ENCODE measurements around the gene FADS3. TPM values are rescaled to one million over a fixed set of nuclear protein-coding genes. Genes with fewer than 3 reads are reported as not detected.

FADS3 gene
- total and polyA plus RNA-seq, 2 donors from 2014 or later = 20.5 to 58.2 TPM

DNA sequence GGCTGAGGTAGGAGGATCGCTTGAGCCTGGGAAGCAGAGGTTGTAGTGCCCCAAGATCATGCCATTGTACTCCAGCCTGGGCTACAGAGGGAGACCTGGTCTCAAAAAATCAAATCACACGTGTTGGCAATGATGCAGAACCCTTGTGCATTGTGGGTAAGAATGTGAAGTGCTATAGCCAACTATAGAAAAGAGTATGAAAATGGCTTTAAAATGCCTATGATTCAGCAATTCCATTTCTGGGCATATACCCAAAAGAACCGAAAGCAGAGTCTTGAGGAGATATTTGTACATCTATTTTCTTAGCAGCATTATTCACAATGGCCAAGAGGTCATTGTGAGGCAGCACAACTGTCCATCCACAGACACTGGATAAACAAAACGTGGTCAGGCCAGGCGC, 2.6 kb upstream of the FADS3 start:
- H3K9ac ChIP-seq (ENCODE audit: low read length in 3 of 3) = no peak overlapping the region
- DNase-seq (no peak), FAIRE-seq (no peak)
- no peaks in the 10 kb centered on the region for H3K9me3 ChIP-seq (ENCODE audit: control insufficient read depth in 2 of 3, insufficient read depth in 1 of 3, low read length in 3 of 3)
- TF ChIP-seq, protein P1, sequence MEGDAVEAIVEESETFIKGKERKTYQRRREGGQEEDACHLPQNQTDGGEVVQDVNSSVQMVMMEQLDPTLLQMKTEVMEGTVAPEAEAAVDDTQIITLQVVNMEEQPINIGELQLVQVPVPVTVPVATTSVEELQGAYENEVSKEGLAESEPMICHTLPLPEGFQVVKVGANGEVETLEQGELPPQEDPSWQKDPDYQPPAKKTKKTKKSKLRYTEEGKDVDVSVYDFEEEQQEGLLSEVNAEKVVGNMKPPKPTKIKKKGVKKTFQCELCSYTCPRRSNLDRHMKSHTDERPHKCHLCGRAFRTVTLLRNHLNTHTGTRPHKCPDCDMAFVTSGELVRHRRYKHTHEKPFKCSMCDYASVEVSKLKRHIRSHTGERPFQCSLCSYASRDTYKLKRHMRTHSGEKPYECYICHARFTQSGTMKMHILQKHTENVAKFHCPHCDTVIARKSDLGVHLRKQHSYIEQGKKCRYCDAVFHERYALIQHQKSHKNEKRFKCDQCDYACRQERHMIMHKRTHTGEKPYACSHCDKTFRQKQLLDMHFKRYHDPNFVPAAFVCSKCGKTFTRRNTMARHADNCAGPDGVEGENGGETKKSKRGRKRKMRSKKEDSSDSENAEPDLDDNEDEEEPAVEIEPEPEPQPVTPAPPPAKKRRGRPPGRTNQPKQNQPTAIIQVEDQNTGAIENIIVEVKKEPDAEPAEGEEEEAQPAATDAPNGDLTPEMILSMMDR (IDR thresholded peaks at IDR 0.05; ENCODE audit: borderline replicate concordance, extremely low read depth, insufficient read depth) = no peak
- no peak overlapping the region for H3K4me3 ChIP-seq (ENCODE audit: low read length in 3 of 3)
- intact Hi-C loops (cut with DNase I) = no loop called here
- H3K27ac ChIP-seq (ENCODE audit: low read depth in 2 of 2, low read length in 2 of 2) = no peak overlapping the region
- no peaks in the 10 kb centered on the region for H3K27me3 ChIP-seq (ENCODE audit: control insufficient read depth, insufficient read depth, low read length)
- H3K36me3 ChIP-seq (ENCODE audit: control insufficient read depth in 2 of 3, insufficient read depth in 3 of 3, low read length in 3 of 3) = peaks cover 0 to 8% (median 0%) of the 10 kb centered on the region in 3 donors
- H3K4me1 ChIP-seq (ENCODE audit: control insufficient read depth in 2 of 3, insufficient read depth in 2 of 3, low read depth in 1 of 3, low read length in 3 of 3) = peaks cover 0 to 10% (median 8%) of the 10 kb centered on the region in 3 donors

DNA sequence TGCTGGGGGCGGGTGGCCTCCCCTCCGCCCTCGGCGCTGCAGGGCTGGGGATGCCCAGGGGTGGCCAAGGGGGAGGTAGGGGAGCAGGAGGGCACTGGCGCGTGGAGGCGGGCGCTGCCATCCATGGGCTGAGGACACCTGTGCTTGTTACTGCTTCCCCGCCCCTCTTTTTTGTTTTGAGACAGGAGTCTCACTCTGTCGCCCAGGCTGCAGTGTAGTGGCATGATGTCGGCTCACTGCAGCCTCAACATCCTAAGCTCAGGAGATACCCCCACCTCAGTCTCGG, 683 bp upstream of the FADS3 start:
- intact Hi-C loops (cut with DNase I) = no loop called here
- H3K36me3 ChIP-seq (ENCODE audit: control insufficient read depth in 2 of 3, insufficient read depth in 3 of 3, low read length in 3 of 3) = peaks cover 0 to 4% (median 0%) of the 10 kb centered on the region in 3 donors
- DNase-seq (no peak), FAIRE-seq (no peak)
- TF ChIP-seq, protein P1 (IDR thresholded peaks at IDR 0.05; ENCODE audit: borderline replicate concordance, extremely low read depth, insufficient read depth) = no peak
- no peaks in the 10 kb centered on the region for H3K27me3 ChIP-seq (ENCODE audit: control insufficient read depth, insufficient read depth, low read length)
- H3K27ac ChIP-seq (ENCODE audit: low read depth in 2 of 2, low read length in 2 of 2) = peak overlapping the region in 1 of 2 donors; percentile 53
- H3K9ac ChIP-seq (ENCODE audit: low read length in 3 of 3) = no peak overlapping the region
- peaks cover 0 to 13% (median 13%) of the 10 kb centered on the region in 3 donors for H3K4me1 ChIP-seq (ENCODE audit: control insufficient read depth in 2 of 3, insufficient read depth in 2 of 3, low read depth in 1 of 3, low read length in 3 of 3)
- peak overlapping the region in 2 of 3 donors; percentile 19 to 54 for H3K4me3 ChIP-seq (ENCODE audit: low read length in 3 of 3)
- H3K9me3 ChIP-seq (ENCODE audit: control insufficient read depth in 2 of 3, insufficient read depth in 1 of 3, low read length in 3 of 3) = no peaks in the 10 kb centered on the region

DNA sequence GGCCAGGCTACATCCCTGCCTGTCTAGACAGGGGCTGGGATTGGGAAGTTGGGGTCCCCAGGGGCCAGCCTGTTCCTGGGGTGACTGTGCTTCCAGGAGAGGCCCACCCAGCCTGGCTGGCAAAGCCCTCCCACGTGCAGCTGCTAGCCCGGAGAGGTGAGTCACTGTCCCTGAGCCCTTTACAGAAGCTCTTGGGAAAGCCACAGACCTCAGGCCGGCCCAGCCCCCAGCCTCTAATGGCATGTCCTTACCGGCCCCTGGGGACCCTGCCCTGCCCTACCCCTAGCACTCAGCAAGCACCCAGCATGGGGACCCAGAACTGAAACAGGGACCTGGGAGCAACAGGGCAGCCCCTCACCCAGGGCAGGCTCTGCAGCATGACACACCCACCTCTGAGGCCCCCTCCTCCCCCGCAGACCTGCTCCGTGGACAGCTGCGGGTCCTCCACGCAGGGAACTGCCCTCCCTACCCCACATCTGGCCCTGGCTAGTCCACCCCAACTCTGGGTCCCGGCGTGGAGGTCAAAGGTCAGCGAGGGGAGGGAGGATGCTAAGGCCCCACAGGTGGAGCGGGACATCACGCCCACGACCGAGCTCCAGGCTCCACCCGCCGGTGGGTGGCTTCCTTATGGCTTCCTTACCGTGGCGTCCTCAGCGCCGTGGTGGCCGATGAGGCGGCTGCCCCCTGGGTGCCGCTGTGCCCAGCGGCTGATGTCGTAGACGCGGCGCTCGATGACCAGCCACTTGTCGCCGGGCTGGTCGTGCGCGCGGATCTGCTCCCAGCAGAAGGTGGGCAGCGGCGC, 615 bp downstream of the FADS3 start:
- TF ChIP-seq, protein P1 (IDR thresholded peaks at IDR 0.05; ENCODE audit: borderline replicate concordance, extremely low read depth, insufficient read depth) = no peak
- no peak for FAIRE-seq
- intact Hi-C loops (cut with DNase I) = no loop called here

More for the DNA sequence above, 615 bp downstream of the FADS3 start:
- H3K4me1 ChIP-seq (ENCODE audit: control insufficient read depth in 2 of 3, insufficient read depth in 2 of 3, low read depth in 1 of 3, low read length in 3 of 3) = peaks cover 0 to 13% (median 13%) of the 10 kb centered on the region in 3 donors
- no peaks in the 10 kb centered on the region for H3K9me3 ChIP-seq (ENCODE audit: control insufficient read depth in 2 of 3, insufficient read depth in 1 of 3, low read length in 3 of 3)
- peak; percentile 42 to 89 (median 57) for DNase-seq
- no peaks in the 10 kb centered on the region for H3K27me3 ChIP-seq (ENCODE audit: control insufficient read depth, insufficient read depth, low read length)
- peak overlapping the region; percentile 41 to 69 (median 53) for H3K4me3 ChIP-seq (ENCODE audit: low read length in 3 of 3)
- peak overlapping the region in 2 of 3 donors; percentile 46 to 85 for H3K9ac ChIP-seq (ENCODE audit: low read length in 3 of 3)
- H3K36me3 ChIP-seq (ENCODE audit: control insufficient read depth in 2 of 3, insufficient read depth in 3 of 3, low read length in 3 of 3) = no peaks in the 10 kb centered on the region
- peak overlapping the region; percentile 47 to 51 for H3K27ac ChIP-seq (ENCODE audit: low read depth in 2 of 2, low read length in 2 of 2)

Data from kidney (tissue), 14 donors.